ENCODE data around the gene MID1.

The MID1 gene

GRCh38 chrX:10548688-10549087, 71.7 kb downstream of the MID1 start:
- H3K4me3 Mint-ChIP-seq = no peak overlapping the region
- H3K36me3 Mint-ChIP-seq = no peaks in the 10 kb centered on the region
- H3K4me1 Mint-ChIP-seq = no peaks in the 10 kb centered on the region
- H3K27me3 Mint-ChIP-seq = no peaks in the 10 kb centered on the region
- DNase-seq = no peak
- H3K9me3 Mint-ChIP-seq = no peaks in the 10 kb centered on the region
- no peak overlapping the region for H3K27ac Mint-ChIP-seq
- CTCF ChIA-PET = no interaction called here

- no peak overlapping the region for H3K4me3 Mint-ChIP-seq
- CTCF ChIA-PET = no interaction called here
- no peak overlapping the region for H3K27ac Mint-ChIP-seq
Measured at GRCh38 chrX:10545882-10546281, 74.5 kb downstream of the MID1 start.

GRCh38 chrX:10542586-10542985, 77.8 kb downstream of the MID1 start:
- no peaks in the 10 kb centered on the region for H3K4me1 Mint-ChIP-seq
- H3K9me3 Mint-ChIP-seq = no peaks in the 10 kb centered on the region
- no peak for DNase-seq
- no peak overlapping the region for H3K27ac Mint-ChIP-seq
- no peaks in the 10 kb centered on the region for H3K27me3 Mint-ChIP-seq
- H3K4me3 Mint-ChIP-seq = no peak overlapping the region
- CTCF ChIA-PET = no interaction called here
- H3K36me3 Mint-ChIP-seq = no peaks in the 10 kb centered on the region

More at GRCh38 chrX:10545882-10546281, 74.5 kb downstream of the MID1 start:
- no peaks in the 10 kb centered on the region for H3K27me3 Mint-ChIP-seq
- no peaks in the 10 kb centered on the region for H3K9me3 Mint-ChIP-seq
- DNase-seq = no peak
- no peaks in the 10 kb centered on the region for H3K36me3 Mint-ChIP-seq
- no peaks in the 10 kb centered on the region for H3K4me1 Mint-ChIP-seq

- no peaks in the 10 kb centered on the region for H3K9me3 Mint-ChIP-seq
- no peak overlapping the region for H3K27ac Mint-ChIP-seq
- no peaks in the 10 kb centered on the region for H3K36me3 Mint-ChIP-seq
- no peaks in the 10 kb centered on the region for H3K4me1 Mint-ChIP-seq
- no peak overlapping the region for H3K4me3 Mint-ChIP-seq
- CTCF ChIA-PET = interaction anchor here (0.6 kb wide), 1 partner anchor 419 kb away, joined by 3 read pairs; no protein-coding TSS in a partner anchor
- no peak for DNase-seq
- H3K27me3 Mint-ChIP-seq = no peaks in the 10 kb centered on the region
Measured at GRCh38 chrX:10538831-10539230, 81.6 kb downstream of the MID1 start.

GRCh38 chrX:10537308-10537707, 83.1 kb downstream of the MID1 start:
- DNase-seq = no peak
- Mint-ChIP-seq H3K4me3 (no peak overlapping the region), H3K27ac (no peak overlapping the region), H3K27me3 (no peaks in the 10 kb centered on the region), H3K4me1 (no peaks in the 10 kb centered on the region), H3K9me3 (no peaks in the 10 kb centered on the region), H3K36me3 (no peaks in the 10 kb centered on the region)
- CTCF ChIA-PET = no interaction called here

- no peak for DNase-seq
- H3K27me3 Mint-ChIP-seq = no peaks in the 10 kb centered on the region
- no peak overlapping the region for H3K4me3 Mint-ChIP-seq
- no peaks in the 10 kb centered on the region for H3K36me3 Mint-ChIP-seq
- H3K27ac Mint-ChIP-seq = no peak overlapping the region
- H3K9me3 Mint-ChIP-seq = no peaks in the 10 kb centered on the region
- H3K4me1 Mint-ChIP-seq = no peaks in the 10 kb centered on the region
- CTCF ChIA-PET = no interaction called here
Measured at GRCh38 chrX:10536744-10537143, 83.6 kb downstream of the MID1 start.

GRCh38 chrX:10534611-10535010, 85.8 kb downstream of the MID1 start:
- Mint-ChIP-seq H3K36me3 (no peaks in the 10 kb centered on the region), H3K4me1 (no peaks in the 10 kb centered on the region), H3K9me3 (no peaks in the 10 kb centered on the region), H3K27ac (no peak overlapping the region), H3K27me3 (no peaks in the 10 kb centered on the region), H3K4me3 (no peak overlapping the region)
- CTCF ChIA-PET = no interaction called here
- DNase-seq = no peak

GRCh38 chrX:10533696-10534365, 86.6 kb downstream of the MID1 start:
- no peaks in the 10 kb centered on the region for H3K36me3 Mint-ChIP-seq
- CTCF ChIA-PET = no interaction called here
- no peaks in the 10 kb centered on the region for H3K4me1 Mint-ChIP-seq
- no peaks in the 10 kb centered on the region for H3K9me3 Mint-ChIP-seq
- H3K27me3 Mint-ChIP-seq = no peaks in the 10 kb centered on the region
- DNase-seq = no peak
- H3K27ac Mint-ChIP-seq = no peak overlapping the region
- H3K4me3 Mint-ChIP-seq = no peak overlapping the region

- no peaks in the 10 kb centered on the region for H3K4me1 Mint-ChIP-seq
- no peaks in the 10 kb centered on the region for H3K36me3 Mint-ChIP-seq
- H3K27me3 Mint-ChIP-seq = no peaks in the 10 kb centered on the region
- H3K9me3 Mint-ChIP-seq = no peaks in the 10 kb centered on the region
- H3K27ac Mint-ChIP-seq = no peak overlapping the region
- CTCF ChIA-PET = no interaction called here
- H3K4me3 Mint-ChIP-seq = no peak overlapping the region
- DNase-seq = no peak
Measured at GRCh38 chrX:10531927-10532326, 88.5 kb downstream of the MID1 start.

- H3K27ac Mint-ChIP-seq = no peak overlapping the region
- CTCF ChIA-PET = no interaction called here
- no peak for DNase-seq
- no peaks in the 10 kb centered on the region for H3K27me3 Mint-ChIP-seq
- H3K4me3 Mint-ChIP-seq = no peak overlapping the region
- no peaks in the 10 kb centered on the region for H3K36me3 Mint-ChIP-seq
- H3K9me3 Mint-ChIP-seq = no peaks in the 10 kb centered on the region
- no peaks in the 10 kb centered on the region for H3K4me1 Mint-ChIP-seq
Measured at GRCh38 chrX:10529344-10529743, 91.0 kb downstream of the MID1 start.

- H3K27me3 Mint-ChIP-seq = no peaks in the 10 kb centered on the region
- CTCF ChIA-PET = no interaction called here
- no peaks in the 10 kb centered on the region for H3K36me3 Mint-ChIP-seq
- no peak overlapping the region for H3K4me3 Mint-ChIP-seq
- H3K27ac Mint-ChIP-seq = no peak overlapping the region
- DNase-seq = no peak
- no peaks in the 10 kb centered on the region for H3K9me3 Mint-ChIP-seq
- no peaks in the 10 kb centered on the region for H3K4me1 Mint-ChIP-seq
Measured at GRCh38 chrX:10526451-10526850, 93.9 kb downstream of the MID1 start.

GRCh38 chrX:10525381-10526120, 94.8 kb downstream of the MID1 start:
- H3K36me3 Mint-ChIP-seq = no peaks in the 10 kb centered on the region
- no peak overlapping the region for H3K27ac Mint-ChIP-seq
- H3K9me3 Mint-ChIP-seq = no peaks in the 10 kb centered on the region
- no peaks in the 10 kb centered on the region for H3K27me3 Mint-ChIP-seq
- no peak overlapping the region for H3K4me3 Mint-ChIP-seq
- CTCF ChIA-PET = interaction anchor here (0.6 kb wide), 1 partner anchor 174 kb away, joined by 3 read pairs; no protein-coding TSS in a partner anchor
- H3K4me1 Mint-ChIP-seq = no peaks in the 10 kb centered on the region
- DNase-seq = no peak

GRCh38 chrX:10524578-10524977, 95.8 kb downstream of the MID1 start:
- CTCF ChIA-PET = no interaction called here
- no peak for DNase-seq
- no peak overlapping the region for H3K4me3 Mint-ChIP-seq
- no peak overlapping the region for H3K27ac Mint-ChIP-seq
- H3K36me3 Mint-ChIP-seq = no peaks in the 10 kb centered on the region
- no peaks in the 10 kb centered on the region for H3K4me1 Mint-ChIP-seq
- no peaks in the 10 kb centered on the region for H3K27me3 Mint-ChIP-seq
- H3K9me3 Mint-ChIP-seq = no peaks in the 10 kb centered on the region

- H3K4me3 Mint-ChIP-seq = no peak overlapping the region
- no peak for DNase-seq
- no peak overlapping the region for H3K27ac Mint-ChIP-seq
- H3K27me3 Mint-ChIP-seq = no peaks in the 10 kb centered on the region
- no peaks in the 10 kb centered on the region for H3K36me3 Mint-ChIP-seq
- no peaks in the 10 kb centered on the region for H3K4me1 Mint-ChIP-seq
- CTCF ChIA-PET = no interaction called here
- no peaks in the 10 kb centered on the region for H3K9me3 Mint-ChIP-seq
Measured at GRCh38 chrX:10519761-10520160, 100.6 kb downstream of the MID1 start.

GRCh38 chrX:10519278-10519677, 101.1 kb downstream of the MID1 start:
- H3K9me3 Mint-ChIP-seq = no peaks in the 10 kb centered on the region
- no peaks in the 10 kb centered on the region for H3K36me3 Mint-ChIP-seq
- H3K4me1 Mint-ChIP-seq = no peaks in the 10 kb centered on the region
- DNase-seq = no peak
- H3K4me3 Mint-ChIP-seq = no peak overlapping the region
- CTCF ChIA-PET = no interaction called here
- H3K27ac Mint-ChIP-seq = no peak overlapping the region
- H3K27me3 Mint-ChIP-seq = no peaks in the 10 kb centered on the region

Measured in activated naive CD4-positive, alpha-beta T cell treated with anti-CD3 and anti-CD28 coated beads, Interleukin-2, amount 10 ng/mL, durations not matched to agents 7 days and 5 days (primary cell).